ENCODE measurements around the gene ACY1.

- TF ChIP-seq POLR2A (IDR thresholded peaks at IDR 0.05), result no peak
- no peak for TF ChIP-seq CTCF (IDR thresholded peaks at IDR 0.05)
- TF ChIP-seq EP300 (IDR thresholded peaks at IDR 0.05), result no peak
Measured at GRCh38 chr3:52029535-52029934, 46.2 kb downstream of the ACY1 start.

All from suprapubic skin (tissue), 3 donors.